SK-N-SH (cell line): ENCODE results near the gene HSD11B1L. TPM values are rescaled to one million over a fixed set of nuclear protein-coding genes. Genes with fewer than 3 reads are reported as not detected.

ENCODE experiments used
- CTCF ChIA-PET: fragments of 300-600, 350-600 bp; formaldehyde crosslinking; extraction: SDS; loops from one replicate; lab custom pipeline; 2021; lab: Yijun Ruan, JAX
- POLR2A ChIA-PET: fragments of 350-600 bp; sonication (Branson Sonifier 250); formaldehyde crosslinking; extraction: SDS; loops from one replicate; lab custom pipeline; 2020; ENCODE audit warnings: antibody characterized with exemption, inconsistent platforms; lab: Yijun Ruan, JAX
- DNase-seq: peaks from one replicate; pipeline ENCODE4 v3.0.0; 2012
- H2AFZ ChIP-seq: fragments of 200-600 bp; sonication (generic); 2 replicates; pipeline ENCODE4 v1.8.1; 2016; ENCODE audit warnings: antibody characterized with exemption, mild to moderate bottlenecking, low read depth
- H3F3A ChIP-seq: fragments of 200-600 bp; sonication (generic); replicated peaks from 2 replicates; pipeline ENCODE3; 2016; ENCODE audit warnings: antibody characterized with exemption, mild to moderate bottlenecking; ENCODE audit not compliant: insufficient read depth
- H3K27ac ChIP-seq, 2 experiments: fragments of 200-500 bp in 1 of 2; fragments of 200-600 bp in 1 of 2; sonication (Bioruptor generic) in 1 of 2; sonication (generic), shearing (Covaris generic) in 1 of 2; 2 replicates each; pipeline versions ENCODE4 v1.5.1 to v1.6.1; 2014 to 2016; ENCODE audit warnings: low read depth in 2 of 2, inconsistent platforms in 1 of 2, low read length in 1 of 2, mild to moderate bottlenecking in 1 of 2, mixed read lengths in 1 of 2
- H3K27me3 ChIP-seq: fragments of 200-600 bp; sonication (generic), shearing (Covaris generic); 2 replicates; pipeline ENCODE4 v1.6.1; 2016; ENCODE audit warnings: mixed run types; ENCODE audit not compliant: insufficient read depth
- H3K36me3 ChIP-seq, 2 experiments: fragments of 200-500 bp in 1 of 2; fragments of 200-600 bp in 1 of 2; sonication (Bioruptor generic) in 1 of 2; sonication (generic) in 1 of 2; replicated peaks in 1 of 2; 2 replicates each; pipeline versions ENCODE3 to v1.5.1; 2014 to 2016; ENCODE audit warnings: low read length in 1 of 2, mild to moderate bottlenecking in 1 of 2; ENCODE audit not compliant: insufficient read depth in 2 of 2, control insufficient read depth in 1 of 2
- H3K4me1 ChIP-seq, 2 experiments: fragments of 200-500 bp in 1 of 2; fragments of 200-600 bp in 1 of 2; sonication (Bioruptor generic) in 1 of 2; sonication (generic), shearing (Covaris generic) in 1 of 2; 2 replicates each; pipeline versions ENCODE4 v1.5.1 to v1.6.1; 2014 to 2016; ENCODE audit warnings: low read depth in 1 of 2, low read length in 1 of 2, mixed run types in 1 of 2; ENCODE audit not compliant: insufficient read depth in 2 of 2, control insufficient read depth in 1 of 2
- H3K4me2 ChIP-seq: fragments of 200-600 bp; sonication (generic), shearing (Covaris generic); 2 replicates; pipeline ENCODE4 v1.6.1; 2017; ENCODE audit warnings: mixed run types
- H3K4me3 ChIP-seq, 2 experiments: fragments of 200-500 bp in 1 of 2; fragments of 200-600 bp in 1 of 2; sonication (Bioruptor generic) in 1 of 2; sonication (generic), shearing (Covaris generic) in 1 of 2; 2 replicates each; pipeline versions ENCODE4 v1.5.1 to v1.8.1; 2014 to 2016; ENCODE audit warnings: low read depth in 2 of 2, inconsistent platforms in 1 of 2, low read length in 1 of 2, mild to moderate bottlenecking in 1 of 2, mixed read lengths in 1 of 2, moderate library complexity in 1 of 2
- H3K79me2 ChIP-seq: fragments of 200-600 bp; sonication (generic); 2 replicates; pipeline ENCODE4 v1.8.1; 2017; ENCODE audit warnings: mild to moderate bottlenecking; ENCODE audit not compliant: insufficient read depth
- H3K9ac ChIP-seq: fragments of 200-600 bp; sonication (generic); 2 replicates; pipeline ENCODE4 v1.6.1; 2017; ENCODE audit warnings: mixed run types
- H3K9me2 ChIP-seq: fragments of 200-600 bp; sonication (generic); 2 replicates; pipeline ENCODE4 v1.6.1; 2017; ENCODE audit warnings: mixed run types
- H3K9me3 ChIP-seq: fragments of 200-600 bp; sonication (generic); 2 replicates; pipeline ENCODE4 v1.6.1; 2017; ENCODE audit warnings: mixed run types, mild to moderate bottlenecking, moderate library complexity
- H4K20me1 ChIP-seq: fragments of 200-600 bp; sonication (generic); 2 replicates; pipeline ENCODE4 v1.6.1; 2017; ENCODE audit warnings: mild to moderate bottlenecking, mixed run types; ENCODE audit not compliant: insufficient read depth
- ELF1 ChIP-seq: IDR thresholded peaks from 2 replicates; pipeline ENCODE4 v1.4.0; 2012
- EZH2phosphoT487 ChIP-seq: fragments of 200-600 bp; sonication (generic); IDR thresholded peaks from 2 replicates; pipeline ENCODE4 v1.6.1; 2017; ENCODE audit warnings: low read depth, mixed run types, mild to moderate bottlenecking, antibody characterized with exemption, moderate library complexity, borderline replicate concordance
- FOXJ3 ChIP-seq: sonication (generic); formaldehyde crosslinking; IDR thresholded peaks from 2 replicates; pipeline ENCODE4 v1.5.1; 2020; ENCODE audit warnings: mild to moderate bottlenecking, missing genetic modification reagents
- GABPA ChIP-seq: IDR thresholded peaks from 2 replicates; pipeline ENCODE4 v1.4.0; 2012; ENCODE audit warnings: low read depth, mild to moderate bottlenecking
- MXI1 ChIP-seq: IDR thresholded peaks from 2 replicates; pipeline ENCODE4 v1.6.1; 2012; ENCODE audit warnings: mild to moderate bottlenecking, low read depth, low read length, improper control_type of control experiment
- NFIC ChIP-seq: IDR thresholded peaks from 2 replicates; pipeline ENCODE4 v1.4.0; 2012; ENCODE audit warnings: borderline replicate concordance
- POLR2AphosphoS5 ChIP-seq: IDR thresholded peaks from 2 replicates; pipeline ENCODE4 v1.6.1; 2012; ENCODE audit warnings: low read depth, low read length
- RAD21 ChIP-seq: IDR thresholded peaks from 2 replicates; pipeline ENCODE4 v1.6.1; 2012; ENCODE audit warnings: mild to moderate bottlenecking, low read length
- RCOR1 ChIP-seq: fragments of 150-350 bp; IDR thresholded peaks from 2 replicates; pipeline ENCODE4 v1.6.1; 2017; ENCODE audit warnings: antibody characterized with exemption, low read length
- RFX5 ChIP-seq: IDR thresholded peaks from 2 replicates; pipeline ENCODE4 v1.6.1; 2012; ENCODE audit warnings: mild to moderate bottlenecking, improper control_type of control experiment, low read length
- SIN3A ChIP-seq: IDR thresholded peaks from 2 replicates; pipeline ENCODE4 v1.6.1; 2012; ENCODE audit warnings: low read depth, mild to moderate bottlenecking, low read length, moderate library complexity, borderline replicate concordance
- SMC3 ChIP-seq: IDR thresholded peaks from 2 replicates; pipeline ENCODE4 v1.6.1; 2012; ENCODE audit warnings: low read depth, low read length, improper control_type of control experiment
- TAF1 ChIP-seq: IDR thresholded peaks from 2 replicates; pipeline ENCODE4 v1.6.1; 2012; ENCODE audit warnings: low read depth, mild to moderate bottlenecking, low read length, moderate library complexity, borderline replicate concordance
- TCF12 ChIP-seq: IDR thresholded peaks from 2 replicates; pipeline ENCODE4 v1.4.0; 2012
- TEAD4 ChIP-seq: IDR thresholded peaks from 2 replicates; pipeline ENCODE4 v1.4.0; 2012; ENCODE audit warnings: mild to moderate bottlenecking, borderline replicate concordance; ENCODE audit not compliant: insufficient read depth
- USF2 ChIP-seq: fragments of 150-350 bp; IDR thresholded peaks from 2 replicates; pipeline ENCODE4 v1.6.1; 2017; ENCODE audit warnings: antibody characterized with exemption, low read length, low read depth, borderline replicate concordance
- YY1 ChIP-seq: IDR thresholded peaks from 2 replicates; pipeline ENCODE4 v1.4.0; 2012; ENCODE audit warnings: low read depth, mild to moderate bottlenecking
- WGBS: methylation state at CpG from one replicate; pipeline ENCODE4 v1.1.6; 2017; ENCODE audit warnings: low lambda C conversion rate; 5-methylcytosine and 5-hydroxymethylcytosine counted together
- polyA plus RNA-seq, 3 experiments: library from polyadenylated mRNA; depleted of rRNA; stranded (reverse); fragments of >200 nt; gene quantifications; 2 replicates each; pipeline ENCODE4 v1.2.3, GENCODE V29; 2012
- TF ChIP-seq, protein P1 (sequence below): IDR thresholded peaks from 2 replicates; pipeline ENCODE4 v1.6.1; 2012; ENCODE audit warnings: mild to moderate bottlenecking, low read depth, low read length, moderate library complexity
- TF ChIP-seq, protein P2 (sequence below): IDR thresholded peaks from 2 replicates; pipeline ENCODE4 v1.4.0; 2012; ENCODE audit warnings: low read depth, borderline replicate concordance

The HSD11B1L gene
- polyA plus RNA-seq, 1 of the 3 experiments (the other 2 are of a cell fraction): 53.3 TPM

DNA sequence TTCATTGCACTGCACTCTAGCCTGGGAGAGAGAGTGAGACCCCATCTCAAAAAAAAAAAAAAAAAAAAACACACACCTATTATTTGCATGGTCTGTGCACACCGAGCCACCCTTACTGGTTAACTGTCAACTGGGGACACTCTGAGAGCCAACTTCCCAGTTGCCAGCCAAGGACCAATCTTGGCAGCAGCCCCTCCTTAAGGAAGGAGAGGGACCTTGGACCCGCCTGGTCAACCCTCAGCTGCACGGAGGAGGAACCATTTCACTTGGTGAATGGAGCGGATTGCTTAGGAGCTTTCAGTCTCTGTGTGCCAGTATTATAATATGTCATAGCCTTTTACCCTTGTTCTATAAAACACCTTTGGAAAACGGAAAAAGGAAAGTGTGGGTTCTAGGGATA, 25.4 kb upstream of the HSD11B1L start:
- POLR2A ChIA-PET: no interaction called here
- H3K27me3 ChIP-seq: no peaks in the 10 kb centered on the region
- H3K4me3 ChIP-seq: no peak overlapping the region
- peaks cover 54 to 56% of the 10 kb centered on the region in 2 experiments for H3K36me3 ChIP-seq
- 100% methylated on average over 5 of the region's 5 CpGs for WGBS
- no peak overlapping the region for H2AFZ ChIP-seq
- H3K4me1 ChIP-seq: no peaks in the 10 kb centered on the region
- peaks cover 13% of the 10 kb centered on the region; the same call in 1 of the 2 replicates for H3K79me2 ChIP-seq
- no peaks in the 10 kb centered on the region for H3K9me2 ChIP-seq
- H4K20me1 ChIP-seq: no peaks in the 10 kb centered on the region
- no peak overlapping the region for H3K4me2 ChIP-seq
- no peak for DNase-seq
- no peaks in the 10 kb centered on the region for H3K9me3 ChIP-seq
- no peak overlapping the region for H3K9ac ChIP-seq
- TF ChIP-seq POLR2AphosphoS5 (no peak), TEAD4 (no peak), NFIC (no peak), EZH2phosphoT487 (no peak), SMC3 (no peak), TCF12 (no peak), SIN3A (no peak), RFX5 (no peak)
- TF ChIP-seq, protein P1, sequence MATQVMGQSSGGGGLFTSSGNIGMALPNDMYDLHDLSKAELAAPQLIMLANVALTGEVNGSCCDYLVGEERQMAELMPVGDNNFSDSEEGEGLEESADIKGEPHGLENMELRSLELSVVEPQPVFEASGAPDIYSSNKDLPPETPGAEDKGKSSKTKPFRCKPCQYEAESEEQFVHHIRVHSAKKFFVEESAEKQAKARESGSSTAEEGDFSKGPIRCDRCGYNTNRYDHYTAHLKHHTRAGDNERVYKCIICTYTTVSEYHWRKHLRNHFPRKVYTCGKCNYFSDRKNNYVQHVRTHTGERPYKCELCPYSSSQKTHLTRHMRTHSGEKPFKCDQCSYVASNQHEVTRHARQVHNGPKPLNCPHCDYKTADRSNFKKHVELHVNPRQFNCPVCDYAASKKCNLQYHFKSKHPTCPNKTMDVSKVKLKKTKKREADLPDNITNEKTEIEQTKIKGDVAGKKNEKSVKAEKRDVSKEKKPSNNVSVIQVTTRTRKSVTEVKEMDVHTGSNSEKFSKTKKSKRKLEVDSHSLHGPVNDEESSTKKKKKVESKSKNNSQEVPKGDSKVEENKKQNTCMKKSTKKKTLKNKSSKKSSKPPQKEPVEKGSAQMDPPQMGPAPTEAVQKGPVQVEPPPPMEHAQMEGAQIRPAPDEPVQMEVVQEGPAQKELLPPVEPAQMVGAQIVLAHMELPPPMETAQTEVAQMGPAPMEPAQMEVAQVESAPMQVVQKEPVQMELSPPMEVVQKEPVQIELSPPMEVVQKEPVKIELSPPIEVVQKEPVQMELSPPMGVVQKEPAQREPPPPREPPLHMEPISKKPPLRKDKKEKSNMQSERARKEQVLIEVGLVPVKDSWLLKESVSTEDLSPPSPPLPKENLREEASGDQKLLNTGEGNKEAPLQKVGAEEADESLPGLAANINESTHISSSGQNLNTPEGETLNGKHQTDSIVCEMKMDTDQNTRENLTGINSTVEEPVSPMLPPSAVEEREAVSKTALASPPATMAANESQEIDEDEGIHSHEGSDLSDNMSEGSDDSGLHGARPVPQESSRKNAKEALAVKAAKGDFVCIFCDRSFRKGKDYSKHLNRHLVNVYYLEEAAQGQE: no peak
- TF ChIP-seq, protein P2, sequence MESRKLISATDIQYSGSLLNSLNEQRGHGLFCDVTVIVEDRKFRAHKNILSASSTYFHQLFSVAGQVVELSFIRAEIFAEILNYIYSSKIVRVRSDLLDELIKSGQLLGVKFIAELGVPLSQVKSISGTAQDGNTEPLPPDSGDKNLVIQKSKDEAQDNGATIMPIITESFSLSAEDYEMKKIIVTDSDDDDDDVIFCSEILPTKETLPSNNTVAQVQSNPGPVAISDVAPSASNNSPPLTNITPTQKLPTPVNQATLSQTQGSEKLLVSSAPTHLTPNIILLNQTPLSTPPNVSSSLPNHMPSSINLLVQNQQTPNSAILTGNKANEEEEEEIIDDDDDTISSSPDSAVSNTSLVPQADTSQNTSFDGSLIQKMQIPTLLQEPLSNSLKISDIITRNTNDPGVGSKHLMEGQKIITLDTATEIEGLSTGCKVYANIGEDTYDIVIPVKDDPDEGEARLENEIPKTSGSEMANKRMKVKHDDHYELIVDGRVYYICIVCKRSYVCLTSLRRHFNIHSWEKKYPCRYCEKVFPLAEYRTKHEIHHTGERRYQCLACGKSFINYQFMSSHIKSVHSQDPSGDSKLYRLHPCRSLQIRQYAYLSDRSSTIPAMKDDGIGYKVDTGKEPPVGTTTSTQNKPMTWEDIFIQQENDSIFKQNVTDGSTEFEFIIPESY: no peak
- TF ChIP-seq, all 33 proteins: peak for 0
- CTCF ChIA-PET: interaction anchor here (1.4 kb wide), 1 partner anchor 10 kb away, joined by 4 read pairs; no protein-coding TSS in a partner anchor
- Histone ChIP-seq H3F3A (peaks cover 5% of the 10 kb centered on the region), H3K27ac (no peak overlapping the region)

DNA sequence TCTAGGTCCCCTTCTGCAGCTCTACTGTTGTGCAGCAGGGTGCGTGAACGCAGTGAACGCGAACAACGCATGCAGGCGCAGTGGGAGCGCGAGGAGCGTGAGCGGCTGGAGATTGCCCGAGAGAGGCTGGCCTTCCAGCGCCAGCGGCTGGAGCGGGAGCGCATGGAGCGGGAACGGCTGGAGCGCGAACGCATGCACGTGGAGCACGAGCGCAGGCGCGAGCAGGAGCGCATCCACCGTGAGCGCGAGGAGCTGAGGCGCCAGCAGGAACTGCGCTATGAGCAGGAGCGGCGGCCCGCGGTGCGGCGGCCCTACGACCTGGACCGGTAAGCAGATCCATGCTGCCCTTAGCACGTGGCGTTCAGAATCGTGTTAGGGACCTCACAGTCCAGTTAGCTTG, 19.3 kb upstream of the HSD11B1L start:
- ChIA-PET CTCF (interaction anchor here (0.6 to 1.5 kb wide), 3 partner anchors 28 to 789 kb away, joined by 3 to 5 read pairs (median 4); no protein-coding TSS in a partner anchor), POLR2A (no interaction called here)
- WGBS: 97% methylated on average over 42 of the region's 42 CpGs
- Histone ChIP-seq H3K27me3 (no peaks in the 10 kb centered on the region), H3K9me3 (no peaks in the 10 kb centered on the region), H3K4me1 (no peaks in the 10 kb centered on the region), H3K79me2 (0 out of 2 replicates have a peak, but pooled peaks cover 3% of the 10 kb centered on the region), H4K20me1 (no peaks in the 10 kb centered on the region), H3K9ac (no peak overlapping the region), H3K9me2 (no peaks in the 10 kb centered on the region), H3K4me2 (no peak overlapping the region), H2AFZ (no peak overlapping the region), H3K27ac (no peak overlapping the region), H3K4me3 (no peak overlapping the region), H3K36me3 (peaks cover 47 to 53% of the 10 kb centered on the region in 2 experiments), H3F3A (no peaks in the 10 kb centered on the region)
- no peak for DNase-seq
- TF ChIP-seq, protein P2: no peak
- no peak for TF ChIP-seq RCOR1
- no peak for TF ChIP-seq NFIC
- no peak for TF ChIP-seq USF2
- TF ChIP-seq YY1: no peak
- no peak for TF ChIP-seq MXI1
- TF ChIP-seq TAF1: no peak
- no peak for TF ChIP-seq SIN3A
- no peak for TF ChIP-seq ELF1
- no peak for TF ChIP-seq RAD21
- no peak for TF ChIP-seq FOXJ3 (CRISPR knock-in tag)
- no peak for TF ChIP-seq TCF12
- no peak for TF ChIP-seq GABPA
- no peak for TF ChIP-seq TEAD4
- no peak for TF ChIP-seq EZH2phosphoT487
- no peak for TF ChIP-seq POLR2AphosphoS5
